Measurements from ENCODE around the gene CSF2. TPM values are rescaled to one million over a fixed set of nuclear protein-coding genes. Genes with fewer than 3 reads are reported as not detected.

Gene CSF2
- total and polyA plus RNA-seq, 2 donors, result not detected

DNA sequence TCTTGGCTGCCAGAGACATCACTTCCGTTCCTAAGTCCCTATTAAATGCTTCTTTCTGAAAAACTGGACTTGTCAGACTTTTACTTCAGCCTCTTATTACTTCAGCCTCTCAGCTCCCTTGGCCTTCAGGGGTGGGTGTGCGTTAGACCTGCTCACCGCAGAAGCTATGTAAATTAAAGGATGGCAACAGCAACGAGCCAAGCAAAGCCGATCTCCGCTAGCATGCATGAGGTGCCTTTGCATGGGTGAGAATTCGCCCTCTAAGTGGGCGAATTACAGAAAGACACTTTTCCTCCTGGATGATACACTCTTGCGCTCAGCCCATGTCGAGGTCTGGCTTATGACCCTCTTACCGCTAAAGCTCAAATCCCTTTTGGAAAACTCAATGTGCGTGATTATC lies 24.0 kb upstream of the CSF2 start:
- no peaks in the 10 kb centered on the region for H3K36me3 ChIP-seq (ENCODE audit: insufficient read depth)
- no peaks in the 10 kb centered on the region for H3K4me1 ChIP-seq (ENCODE audit: insufficient read depth)
- H3K27ac ChIP-seq (ENCODE audit: low read depth), result no peak overlapping the region
- DNase-seq (ENCODE audit: extremely low spot score), result no peak
- no peak overlapping the region for H3K4me3 ChIP-seq (ENCODE audit: low read depth, low read length)
- 87% methylated on average over 12 of the region's 12 CpGs for WGBS

DNA sequence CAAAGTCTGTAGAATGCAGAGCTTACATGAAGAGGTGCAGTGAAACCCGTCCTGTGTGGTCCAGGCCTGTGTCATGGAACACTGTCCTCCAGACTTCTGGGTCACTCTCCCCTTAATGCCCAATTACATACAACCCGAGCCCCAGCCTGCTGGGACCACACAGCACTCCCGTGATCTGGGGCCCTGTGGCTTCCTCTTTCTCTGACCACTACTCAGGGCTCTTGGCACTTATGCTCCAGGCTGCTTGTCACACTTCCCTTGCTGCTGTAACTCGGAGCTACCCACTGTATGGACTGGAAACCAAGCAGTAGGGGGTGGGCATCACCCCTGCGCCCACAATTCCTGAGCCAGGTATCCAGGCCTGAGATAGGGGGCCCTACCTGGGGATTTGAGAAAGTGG lies 23.5 kb upstream of the CSF2 start:
- Histone ChIP-seq H3K36me3 (ENCODE audit: insufficient read depth) (no peaks in the 10 kb centered on the region), H3K4me1 (ENCODE audit: insufficient read depth) (no peaks in the 10 kb centered on the region), H3K4me3 (ENCODE audit: low read depth, low read length) (no peak overlapping the region), H3K27ac (ENCODE audit: low read depth) (no peak overlapping the region)
- no peak for DNase-seq (ENCODE audit: extremely low spot score)
- 73% methylated on average over 5 of the region's 5 CpGs for WGBS

DNA sequence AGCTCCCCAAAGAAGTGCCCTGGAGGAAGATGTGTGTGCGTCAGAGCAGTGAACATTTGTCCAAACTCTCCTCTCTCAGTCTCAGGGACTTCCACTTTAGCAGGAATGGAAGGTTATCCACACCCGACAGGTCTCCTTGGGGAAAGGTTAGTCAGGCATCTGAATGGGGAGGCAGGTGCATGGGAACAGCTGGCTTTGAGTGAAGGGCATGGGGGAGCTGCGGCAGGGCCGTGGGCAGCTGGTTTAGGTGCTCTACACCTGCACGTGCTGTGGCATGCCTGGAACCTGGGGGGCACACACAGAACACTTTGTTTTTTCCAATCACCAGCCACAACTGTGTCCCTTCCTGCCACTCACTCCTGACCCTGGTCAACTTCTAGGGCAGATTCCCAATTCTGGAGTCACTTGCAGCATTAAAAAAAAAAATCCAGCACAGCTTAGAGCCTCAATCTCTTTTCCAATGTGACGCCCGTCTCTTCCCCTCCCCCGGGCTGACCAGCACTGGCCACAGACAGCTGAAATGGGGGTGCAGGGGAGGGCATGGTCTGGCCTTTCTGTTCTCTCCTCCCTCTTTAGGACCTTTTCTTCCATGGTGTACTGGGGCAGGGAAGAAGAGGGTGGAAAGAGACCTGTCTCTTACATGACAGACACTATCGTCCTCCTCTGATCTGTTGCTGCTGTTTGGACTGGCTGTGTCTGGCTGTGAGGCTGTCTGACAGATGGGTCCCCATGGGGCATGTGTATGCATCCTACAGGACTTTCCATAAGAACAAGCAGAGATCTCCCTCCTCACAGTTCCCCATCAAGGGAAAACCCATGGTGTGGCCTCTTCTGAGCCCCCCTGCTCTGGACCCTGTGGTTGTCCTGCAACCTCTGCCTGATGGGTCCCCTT lies 22.7 kb upstream of the CSF2 start:
- Histone ChIP-seq H3K4me3 (ENCODE audit: low read depth, low read length) (no peak overlapping the region), H3K27ac (ENCODE audit: low read depth) (no peak overlapping the region), H3K4me1 (ENCODE audit: insufficient read depth) (no peaks in the 10 kb centered on the region), H3K36me3 (ENCODE audit: insufficient read depth) (no peaks in the 10 kb centered on the region)
- no peak for DNase-seq (ENCODE audit: extremely low spot score)
- WGBS, result 82% methylated on average over 9 of the region's 9 CpGs

DNA sequence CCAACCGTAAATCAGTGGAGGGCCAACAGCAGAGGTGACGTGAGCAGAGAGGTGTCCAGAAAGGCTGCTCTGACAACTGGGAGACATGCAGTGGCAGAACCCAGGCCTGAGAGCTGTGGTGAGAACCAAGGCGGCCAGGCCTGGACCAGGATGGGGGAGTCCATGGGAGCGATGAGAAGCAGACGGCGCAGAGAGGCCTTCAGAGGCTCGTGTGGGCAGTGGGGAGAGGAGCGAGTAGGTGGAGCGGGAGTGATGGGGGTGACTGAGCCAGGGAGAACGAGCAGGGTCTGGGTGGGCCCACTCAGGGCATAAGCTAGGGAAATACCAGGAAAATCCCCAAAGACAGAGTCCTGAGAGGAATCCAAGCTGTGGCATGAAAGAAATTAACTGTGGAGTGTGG lies 21.1 kb upstream of the CSF2 start:
- Histone ChIP-seq H3K4me3 (ENCODE audit: low read depth, low read length) (no peak overlapping the region), H3K36me3 (ENCODE audit: insufficient read depth) (no peaks in the 10 kb centered on the region), H3K27ac (ENCODE audit: low read depth) (no peak overlapping the region), H3K4me1 (ENCODE audit: insufficient read depth) (no peaks in the 10 kb centered on the region)
- no peak for DNase-seq (ENCODE audit: extremely low spot score)
- 66% methylated on average over 10 of the region's 10 CpGs for WGBS

DNA sequence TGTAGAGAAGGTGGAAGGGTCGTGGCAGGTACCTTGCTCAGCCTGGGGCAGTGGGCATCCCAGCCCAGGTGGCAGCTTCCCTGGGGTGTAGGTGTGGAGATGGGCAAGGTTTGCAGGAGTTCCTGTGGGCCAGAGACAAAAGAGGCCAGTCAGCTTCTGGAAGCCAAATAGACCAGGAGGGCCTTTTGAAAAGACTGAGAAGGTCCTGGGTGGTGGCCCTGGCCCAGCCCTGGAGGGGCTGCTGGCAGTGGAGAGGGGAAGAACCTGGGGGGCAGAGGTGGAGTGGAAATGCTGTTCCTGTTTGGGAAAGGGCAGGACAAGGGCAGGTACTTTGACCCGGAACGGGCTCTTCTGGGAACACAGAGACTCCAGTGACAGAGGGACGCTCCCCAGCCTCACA lies 20.1 kb upstream of the CSF2 start:
- no peak overlapping the region for H3K27ac ChIP-seq (ENCODE audit: low read depth)
- no peaks in the 10 kb centered on the region for H3K4me1 ChIP-seq (ENCODE audit: insufficient read depth)
- WGBS, result 84% methylated on average over 4 of the region's 4 CpGs
- H3K36me3 ChIP-seq (ENCODE audit: insufficient read depth), result no peaks in the 10 kb centered on the region
- no peak overlapping the region for H3K4me3 ChIP-seq (ENCODE audit: low read depth, low read length)
- no peak for DNase-seq (ENCODE audit: extremely low spot score)

DNA sequence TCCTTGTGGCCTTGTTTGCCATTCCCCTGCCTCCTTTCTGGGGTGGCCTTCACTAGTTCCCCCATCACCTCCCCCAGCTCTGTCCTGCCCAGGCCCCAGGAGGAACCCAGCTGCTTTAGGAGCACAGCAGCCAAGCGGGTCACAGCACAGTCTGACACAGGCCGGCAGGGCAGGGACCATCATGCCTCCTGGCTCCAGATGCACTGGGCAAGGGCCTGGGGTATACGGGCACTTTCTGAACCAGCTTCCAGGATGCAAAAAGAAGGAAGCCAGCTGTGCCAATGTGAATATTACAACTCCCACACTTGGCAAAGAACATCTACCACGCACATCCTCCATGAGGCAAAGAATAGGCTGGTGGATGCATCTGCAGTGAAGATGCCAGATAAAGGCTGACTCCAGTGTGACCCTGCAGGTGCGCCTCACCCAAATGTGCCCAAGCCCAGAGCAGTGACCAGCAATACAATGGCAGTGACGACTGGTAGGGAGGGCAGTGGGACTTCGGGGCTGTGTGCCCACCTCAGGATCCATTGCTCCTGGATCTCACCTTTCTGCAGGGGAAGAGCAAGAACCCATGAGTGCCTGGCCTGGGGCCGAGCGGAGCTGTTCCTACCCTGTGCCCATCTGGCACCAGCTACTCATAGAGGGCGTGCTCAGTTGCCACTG lies 19.4 kb upstream of the CSF2 start:
- Histone ChIP-seq H3K36me3 (ENCODE audit: insufficient read depth) (no peaks in the 10 kb centered on the region), H3K27ac (ENCODE audit: low read depth) (no peak overlapping the region), H3K4me3 (ENCODE audit: low read depth, low read length) (no peak overlapping the region), H3K4me1 (ENCODE audit: insufficient read depth) (no peaks in the 10 kb centered on the region)
- WGBS, result 90% methylated on average over 10 of the region's 10 CpGs
- no peak for DNase-seq (ENCODE audit: extremely low spot score)

DNA sequence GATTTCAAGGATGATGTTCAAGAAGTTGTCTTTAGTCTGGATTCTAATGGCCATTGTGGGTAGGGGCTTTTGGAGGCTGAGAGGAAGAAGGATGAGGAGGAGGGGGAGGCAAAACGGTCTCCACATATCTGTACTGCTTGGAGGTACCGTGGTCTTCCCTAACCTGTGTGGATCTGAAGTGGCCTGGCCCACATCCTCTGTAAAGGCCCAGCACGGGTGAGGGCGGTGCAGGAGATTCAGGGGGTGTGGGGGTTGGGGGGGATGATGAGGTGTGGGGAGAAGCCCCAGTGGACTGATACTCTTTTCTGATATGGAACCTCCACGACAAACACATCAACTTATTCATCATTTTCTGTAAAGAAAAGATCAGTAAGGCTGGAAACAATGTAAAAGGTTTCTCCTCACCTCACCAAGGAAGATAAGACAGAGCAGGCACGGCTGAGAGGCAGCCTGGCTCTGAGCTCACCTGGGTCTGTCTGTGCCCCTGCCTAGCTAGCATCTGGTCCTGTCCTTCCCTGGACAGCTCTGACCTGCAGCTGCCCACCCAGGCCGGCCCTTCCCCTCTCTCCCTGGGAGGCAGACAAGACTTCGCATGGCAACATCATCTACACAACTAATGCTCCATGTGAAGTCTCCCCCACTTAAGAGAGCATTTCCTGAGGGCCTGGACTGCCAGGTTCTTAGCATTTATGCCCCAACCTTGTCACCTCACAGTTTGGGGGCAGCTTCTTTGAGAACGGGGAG lies 18.7 kb upstream of the CSF2 start:
- no peak for DNase-seq (ENCODE audit: extremely low spot score)
- no peak overlapping the region for H3K27ac ChIP-seq (ENCODE audit: low read depth)
- H3K4me1 ChIP-seq (ENCODE audit: insufficient read depth), result no peaks in the 10 kb centered on the region
- no peaks in the 10 kb centered on the region for H3K36me3 ChIP-seq (ENCODE audit: insufficient read depth)
- H3K4me3 ChIP-seq (ENCODE audit: low read depth, low read length), result no peak overlapping the region
- WGBS, result 80% methylated on average over 9 of the region's 9 CpGs

DNA sequence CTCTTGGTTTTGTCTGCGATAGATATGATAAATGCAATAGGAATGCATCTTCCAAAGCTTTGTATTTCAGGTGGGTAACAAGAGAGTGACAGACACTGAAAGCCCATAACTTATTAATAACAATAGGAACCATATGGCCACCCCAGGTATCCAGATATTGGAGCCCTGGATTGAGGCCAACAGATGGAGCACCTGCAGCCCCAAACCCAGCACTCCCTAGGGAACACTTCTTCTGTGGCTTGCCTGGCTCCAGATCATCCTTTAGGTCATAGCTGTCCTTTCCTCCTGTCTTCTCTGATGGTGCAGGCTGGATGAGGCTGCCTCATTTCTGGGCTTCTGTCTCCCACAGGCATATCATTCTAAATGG lies 18.2 kb upstream of the CSF2 start:
- no peaks in the 10 kb centered on the region for H3K4me1 ChIP-seq (ENCODE audit: insufficient read depth)
- no peak for DNase-seq (ENCODE audit: extremely low spot score)
- H3K27ac ChIP-seq (ENCODE audit: low read depth), result no peak overlapping the region
- WGBS, result 91% methylated on average over 1 of the region's 1 CpG
- no peaks in the 10 kb centered on the region for H3K36me3 ChIP-seq (ENCODE audit: insufficient read depth)
- H3K4me3 ChIP-seq (ENCODE audit: low read depth, low read length), result no peak overlapping the region

DNA sequence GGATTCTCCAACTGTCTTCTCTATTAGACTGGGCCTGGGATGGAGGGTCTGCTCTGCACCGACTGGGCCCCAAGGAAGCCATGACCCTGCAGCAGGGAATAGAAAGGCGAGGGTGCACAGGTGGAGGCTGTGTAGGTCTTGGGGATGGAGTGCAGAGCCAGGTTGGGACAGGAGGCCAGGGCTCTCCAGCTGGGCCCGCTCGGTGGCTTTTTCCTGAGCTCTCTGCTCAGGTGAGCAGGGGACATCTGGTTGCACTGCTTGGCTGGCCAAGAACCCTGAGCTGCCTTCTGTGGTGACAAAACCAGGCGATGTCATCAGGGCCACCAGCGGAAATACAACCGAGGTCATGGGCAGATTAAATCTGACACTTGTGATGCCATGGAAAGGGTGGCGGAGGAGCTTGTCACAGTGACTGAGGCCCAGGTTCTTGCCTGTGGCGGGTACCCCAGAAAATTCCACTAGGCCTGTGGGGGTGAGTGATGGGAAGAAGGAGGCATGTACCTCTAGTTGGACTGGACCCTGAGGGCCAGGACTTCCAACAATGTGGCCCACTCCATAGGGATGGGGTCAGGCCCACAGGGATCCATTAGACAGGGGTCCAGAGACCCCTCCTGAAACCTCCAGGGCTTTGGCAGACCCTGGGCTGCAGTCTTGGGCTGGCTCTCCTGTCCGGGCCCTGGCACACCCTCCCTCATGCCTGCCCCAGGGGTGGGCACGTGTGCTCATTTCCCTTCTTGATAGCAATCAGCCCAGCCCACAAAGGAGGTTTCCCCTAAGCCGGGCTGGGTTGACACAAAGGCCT lies 17.6 kb upstream of the CSF2 start:
- 77% methylated on average over 12 of the region's 12 CpGs for WGBS
- Histone ChIP-seq H3K36me3 (ENCODE audit: insufficient read depth) (no peaks in the 10 kb centered on the region), H3K27ac (ENCODE audit: low read depth) (no peak overlapping the region), H3K4me1 (ENCODE audit: insufficient read depth) (no peaks in the 10 kb centered on the region), H3K4me3 (ENCODE audit: low read depth, low read length) (no peak overlapping the region)
- no peak for DNase-seq (ENCODE audit: extremely low spot score)

DNA sequence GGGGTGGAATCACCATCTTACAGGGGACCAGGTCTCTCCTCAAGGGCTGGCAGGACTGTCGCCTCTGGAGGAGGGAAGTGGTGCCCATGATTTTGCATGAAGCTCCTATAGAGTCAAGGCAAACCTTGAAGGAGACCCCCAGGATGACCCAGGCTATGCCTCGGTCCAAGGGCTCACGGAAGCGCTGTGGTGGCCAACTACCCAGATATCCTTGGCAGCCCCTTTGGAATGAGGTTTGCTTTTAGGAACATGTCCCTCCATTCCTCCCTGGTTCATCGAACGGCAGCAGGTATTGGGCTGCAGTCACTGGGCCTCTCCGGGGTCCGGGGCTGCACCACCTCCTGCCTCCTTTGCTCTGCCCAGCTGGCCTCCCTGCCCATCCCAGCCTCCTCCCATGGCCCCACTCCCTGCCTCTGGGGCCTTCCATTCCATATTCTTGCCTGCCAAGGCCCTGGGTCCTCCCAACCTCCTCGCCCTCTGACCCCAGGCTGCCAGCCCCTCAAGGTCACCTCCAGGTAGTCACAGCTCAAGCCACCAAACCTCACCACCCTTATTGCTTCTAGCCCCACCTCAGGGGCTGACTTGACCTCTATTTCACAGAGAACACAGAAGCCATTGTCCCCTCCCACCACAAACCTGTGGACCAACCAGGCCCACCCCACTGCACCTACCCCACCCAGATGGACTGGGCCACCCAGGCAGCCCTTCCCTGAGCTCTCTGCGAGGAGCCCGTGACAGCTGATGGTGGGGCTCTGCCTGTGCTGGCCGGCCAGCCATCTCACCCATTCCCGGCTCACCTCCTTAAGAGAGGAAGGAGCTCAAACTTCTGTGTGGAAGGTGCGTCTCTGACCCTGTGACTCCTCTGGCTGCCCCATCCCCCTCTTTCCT lies 16.7 kb upstream of the CSF2 start:
- 77% methylated on average over 14 of the region's 14 CpGs for WGBS
- no peak overlapping the region for H3K4me3 ChIP-seq (ENCODE audit: low read depth, low read length)
- no peaks in the 10 kb centered on the region for H3K36me3 ChIP-seq (ENCODE audit: insufficient read depth)
- no peak overlapping the region for H3K27ac ChIP-seq (ENCODE audit: low read depth)
- H3K4me1 ChIP-seq (ENCODE audit: insufficient read depth), result no peaks in the 10 kb centered on the region
- DNase-seq (ENCODE audit: extremely low spot score), result no peak

DNA sequence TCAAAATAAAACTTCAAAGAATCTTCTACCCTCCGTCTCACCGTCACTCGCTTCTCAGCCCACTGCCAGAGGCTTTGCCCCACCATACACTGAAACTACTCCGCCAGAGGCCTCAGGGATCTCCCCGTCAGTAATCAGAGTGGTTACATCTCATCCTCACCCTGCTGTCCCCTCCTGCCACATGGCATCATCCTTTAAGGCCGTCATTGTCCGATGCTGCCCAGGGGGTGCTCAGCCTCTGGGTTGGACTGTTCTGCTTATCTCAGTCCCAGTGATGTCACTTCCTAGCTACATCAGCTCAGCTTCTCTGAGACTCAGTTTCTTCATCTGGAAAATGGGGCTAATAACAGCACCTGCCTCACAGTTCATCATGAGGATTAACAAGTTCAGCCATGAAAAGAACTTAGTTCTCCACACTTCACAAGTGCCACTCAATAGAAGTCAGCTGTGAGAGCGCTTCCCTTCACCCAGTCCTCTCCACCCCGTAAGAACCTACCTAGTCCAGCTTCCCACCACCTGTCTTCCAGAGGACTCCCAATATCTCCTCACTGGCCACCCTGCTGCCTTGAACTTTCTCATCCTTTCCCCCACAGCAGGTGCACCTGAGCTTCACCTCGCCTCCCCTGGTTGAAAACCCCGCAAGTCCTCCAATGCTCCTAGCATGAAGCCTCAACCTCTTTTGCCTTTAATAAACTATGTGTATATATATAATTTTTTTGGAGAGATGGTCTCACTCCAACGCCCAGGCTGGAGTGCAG lies 15.9 kb upstream of the CSF2 start:
- Histone ChIP-seq H3K4me1 (ENCODE audit: insufficient read depth) (no peaks in the 10 kb centered on the region), H3K36me3 (ENCODE audit: insufficient read depth) (no peaks in the 10 kb centered on the region), H3K27ac (ENCODE audit: low read depth) (no peak overlapping the region), H3K4me3 (ENCODE audit: low read depth, low read length) (no peak overlapping the region)
- 81% methylated on average over 12 of the region's 12 CpGs for WGBS
- DNase-seq (ENCODE audit: extremely low spot score), result no peak

DNA sequence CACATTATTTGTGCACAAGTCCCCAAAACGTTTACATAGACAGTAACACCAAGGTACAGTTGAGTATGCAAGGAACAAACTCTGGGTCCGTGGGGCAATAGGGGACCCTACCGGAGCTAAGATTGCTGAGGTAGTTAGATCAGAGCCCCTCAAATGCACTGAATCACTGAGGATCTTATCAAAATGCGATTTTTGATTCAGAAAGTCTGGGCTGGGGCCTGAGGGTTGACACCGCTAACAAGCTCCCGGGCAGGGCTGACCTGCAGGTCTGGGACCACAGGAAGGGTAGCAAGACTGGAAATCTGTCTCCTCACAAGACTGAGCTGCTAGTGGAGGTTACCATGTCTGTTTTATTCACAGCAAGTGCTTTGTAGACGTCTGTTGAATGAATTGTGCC lies 14.9 kb upstream of the CSF2 start:
- no peaks in the 10 kb centered on the region for H3K36me3 ChIP-seq (ENCODE audit: insufficient read depth)
- 84% methylated on average over 7 of the region's 7 CpGs for WGBS
- H3K4me1 ChIP-seq (ENCODE audit: insufficient read depth), result no peaks in the 10 kb centered on the region
- no peak for DNase-seq (ENCODE audit: extremely low spot score)
- no peak overlapping the region for H3K4me3 ChIP-seq (ENCODE audit: low read depth, low read length)
- H3K27ac ChIP-seq (ENCODE audit: low read depth), result no peak overlapping the region
